Neural progenitor cell (in vitro differentiated cells): ENCODE measurements around the gene COLEC12. TPM values are rescaled to one million over a fixed set of nuclear protein-coding genes. Genes with fewer than 3 reads are reported as not detected.

Experiments used
- DNase-seq: peaks from one replicate; pipeline ENCODE4 v3.0.0-alpha.2; 2016; ENCODE audit warnings: low spot score
- H2AFZ ChIP-seq: fragments of 200-600 bp; sonication (generic); replicated peaks from 2 replicates; pipeline ENCODE4 v1.6.1; 2016; ENCODE audit warnings: antibody characterized with exemption
- H3F3A ChIP-seq: fragments of 200-600 bp; sonication (generic); 2 replicates; pipeline ENCODE4 v1.6.1; 2016; ENCODE audit warnings: antibody characterized with exemption, low read depth
- H3K27ac ChIP-seq: fragments of 200-600 bp; sonication (generic); 2 replicates; pipeline ENCODE4 v1.5.1; 2016; ENCODE audit warnings: mild to moderate bottlenecking
- H3K27me3 ChIP-seq: fragments of 200-600 bp; sonication (generic); 2 replicates; pipeline ENCODE4 v1.6.1; 2016; ENCODE audit warnings: mild to moderate bottlenecking, moderate library complexity
- H3K36me3 ChIP-seq: fragments of 200-600 bp; sonication (generic); 2 replicates; pipeline ENCODE4 v1.5.1; 2016
- H3K4me1 ChIP-seq: fragments of 200-600 bp; sonication (generic); 2 replicates; pipeline ENCODE4 v1.6.1; 2016; ENCODE audit warnings: mixed run types
- H3K4me2 ChIP-seq: fragments of 200-600 bp; sonication (generic); 2 replicates; pipeline ENCODE4 v1.6.1; 2016
- H3K4me3 ChIP-seq: fragments of 200-600 bp; sonication (generic); 2 replicates; pipeline ENCODE4 v1.5.1; 2016
- H3K79me2 ChIP-seq: fragments of 200-600 bp; sonication (generic); 2 replicates; pipeline ENCODE4 v1.6.1; 2016; ENCODE audit warnings: low read depth
- H3K9ac ChIP-seq: fragments of 200-600 bp; sonication (generic); 2 replicates; pipeline ENCODE4 v1.6.1; 2016
- H3K9me3 ChIP-seq: fragments of 200-600 bp; sonication (generic); 2 replicates; pipeline ENCODE4 v1.5.1; 2016; ENCODE audit warnings: low read depth
- H4K20me1 ChIP-seq: fragments of 200-600 bp; sonication (generic); 2 replicates; pipeline ENCODE4 v1.6.1; 2016; ENCODE audit warnings: low read depth
- H3K27ac Mint-ChIP-seq: 3 replicates; pipeline ENCODE4 v1.8.0; 2021; ENCODE audit warnings: mixed read lengths
- H3K27me3 Mint-ChIP-seq: 2 replicates; pipeline ENCODE4 v1.8.0; 2022; ENCODE audit warnings: low read depth, mild to moderate bottlenecking, inconsistent platforms, moderate library complexity, mixed read lengths; ENCODE audit not compliant: insufficient read depth
- H3K36me3 Mint-ChIP-seq: 3 replicates; pipeline ENCODE4 v1.8.0; 2021; ENCODE audit warnings: mixed read lengths
- H3K4me1 Mint-ChIP-seq: 3 replicates; pipeline ENCODE4 v1.8.0; 2021; ENCODE audit warnings: mixed read lengths
- H3K4me3 Mint-ChIP-seq: 3 replicates; pipeline ENCODE4 v1.8.0; 2021; ENCODE audit warnings: mild to moderate bottlenecking, moderate library complexity, mixed read lengths
- H3K9me3 Mint-ChIP-seq: 3 replicates; pipeline ENCODE4 v1.8.0; 2020; ENCODE audit warnings: mixed read lengths
- EZH2 ChIP-seq: fragments of 200-600 bp; sonication (generic); IDR thresholded peaks from 2 replicates; pipeline ENCODE4 v1.6.1; 2017; ENCODE audit warnings: antibody characterized with exemption, mild to moderate bottlenecking, moderate library complexity
- EZH2phosphoT487 ChIP-seq: fragments of 200-600 bp; sonication (generic); IDR thresholded peaks from 2 replicates; pipeline ENCODE4 v1.6.1; 2017; ENCODE audit warnings: antibody characterized with exemption
- total RNA-seq: library from RNA; depleted of rRNA; stranded (reverse); fragments of >200 nt; gene quantifications from 2 replicates; pipeline ENCODE4 v1.2.3, GENCODE V29; 2015; ENCODE audit warnings: low replicate concordance
- TF ChIP-seq, protein P1 (sequence below): fragments of 200-600 bp; sonication (generic); IDR thresholded peaks from 2 replicates; pipeline ENCODE4 v1.5.1; 2017; ENCODE audit warnings: antibody characterized with exemption, mild to moderate bottlenecking

COLEC12 gene
- total RNA-seq, 1 donor from 2014 or later: 2.0 TPM

DNA sequence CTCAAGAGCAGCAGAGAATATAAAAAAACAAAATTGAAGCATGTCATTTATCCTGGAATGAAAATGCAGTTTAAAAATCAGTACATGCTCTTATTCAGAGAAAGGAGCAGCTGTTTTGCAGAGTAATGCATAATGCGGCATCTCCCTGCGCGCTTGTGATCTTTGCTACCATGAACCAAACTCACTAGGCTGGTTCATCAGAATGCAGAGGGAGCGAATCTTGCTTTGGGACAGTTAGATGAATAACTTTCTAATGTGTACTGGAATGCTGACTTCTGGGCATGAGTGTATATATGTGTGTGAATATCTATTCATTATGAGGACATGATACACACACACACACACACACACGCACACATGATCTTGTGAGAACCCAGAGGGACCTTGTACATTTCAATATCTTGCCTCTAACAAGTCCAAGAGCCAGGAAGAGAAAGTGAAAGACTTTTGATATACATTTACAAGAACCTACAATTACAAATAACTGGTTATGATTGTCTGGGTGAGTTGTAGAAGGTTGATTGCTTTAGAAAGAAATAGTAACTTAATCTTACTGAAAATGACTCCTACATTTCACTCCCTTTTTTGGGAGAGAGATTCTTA, 178.5 kb downstream of the COLEC12 start:
- Histone ChIP-seq H3K36me3 (no peaks in the 10 kb centered on the region), H3K4me3 (no peak overlapping the region), H3F3A (no peaks in the 10 kb centered on the region), H3K9ac (no peak overlapping the region), H3K4me2 (no peak overlapping the region), H3K9me3 (no peaks in the 10 kb centered on the region), H3K27ac (no peak overlapping the region), H4K20me1 (no peaks in the 10 kb centered on the region), H3K79me2 (no peaks in the 10 kb centered on the region), H3K4me1 (no peaks in the 10 kb centered on the region), H2AFZ (no peak overlapping the region), H3K27me3 (no peaks in the 10 kb centered on the region)
- H3K4me3 Mint-ChIP-seq: no peak overlapping the region
- H3K27ac Mint-ChIP-seq: no peak overlapping the region
- peaks cover 4% of the 10 kb centered on the region for H3K36me3 Mint-ChIP-seq
- TF ChIP-seq, protein P1, sequence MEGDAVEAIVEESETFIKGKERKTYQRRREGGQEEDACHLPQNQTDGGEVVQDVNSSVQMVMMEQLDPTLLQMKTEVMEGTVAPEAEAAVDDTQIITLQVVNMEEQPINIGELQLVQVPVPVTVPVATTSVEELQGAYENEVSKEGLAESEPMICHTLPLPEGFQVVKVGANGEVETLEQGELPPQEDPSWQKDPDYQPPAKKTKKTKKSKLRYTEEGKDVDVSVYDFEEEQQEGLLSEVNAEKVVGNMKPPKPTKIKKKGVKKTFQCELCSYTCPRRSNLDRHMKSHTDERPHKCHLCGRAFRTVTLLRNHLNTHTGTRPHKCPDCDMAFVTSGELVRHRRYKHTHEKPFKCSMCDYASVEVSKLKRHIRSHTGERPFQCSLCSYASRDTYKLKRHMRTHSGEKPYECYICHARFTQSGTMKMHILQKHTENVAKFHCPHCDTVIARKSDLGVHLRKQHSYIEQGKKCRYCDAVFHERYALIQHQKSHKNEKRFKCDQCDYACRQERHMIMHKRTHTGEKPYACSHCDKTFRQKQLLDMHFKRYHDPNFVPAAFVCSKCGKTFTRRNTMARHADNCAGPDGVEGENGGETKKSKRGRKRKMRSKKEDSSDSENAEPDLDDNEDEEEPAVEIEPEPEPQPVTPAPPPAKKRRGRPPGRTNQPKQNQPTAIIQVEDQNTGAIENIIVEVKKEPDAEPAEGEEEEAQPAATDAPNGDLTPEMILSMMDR: no peak
- TF ChIP-seq EZH2phosphoT487 (no peak), EZH2 (no peak)
- H3K9me3 Mint-ChIP-seq: no peaks in the 10 kb centered on the region
- peaks cover 2% of the 10 kb centered on the region for H3K27me3 Mint-ChIP-seq
- DNase-seq: no peak
- H3K4me1 Mint-ChIP-seq: peaks cover 3% of the 10 kb centered on the region

DNA sequence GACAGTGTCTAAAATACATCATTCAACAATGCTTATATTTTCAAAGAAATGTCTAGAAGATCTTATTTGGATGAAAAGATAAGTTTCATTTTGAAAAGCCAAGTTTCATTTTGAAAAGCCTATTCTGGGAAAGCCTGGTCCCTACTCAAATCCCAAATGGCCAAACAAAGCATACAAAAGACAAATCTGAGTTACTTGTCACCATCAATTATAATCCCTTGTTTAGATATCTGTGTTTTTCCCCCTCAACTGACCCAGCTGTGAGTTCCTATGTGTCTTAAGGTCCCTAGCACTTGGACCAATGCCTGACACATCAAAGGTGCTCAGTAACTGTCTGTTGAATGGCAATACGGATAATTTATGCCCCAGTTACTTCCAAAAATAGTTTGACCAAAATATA, 180.3 kb downstream of the COLEC12 start:
- Histone ChIP-seq H3K36me3 (no peaks in the 10 kb centered on the region), H3K4me2 (no peak overlapping the region), H3K27ac (no peak overlapping the region)

DNA sequence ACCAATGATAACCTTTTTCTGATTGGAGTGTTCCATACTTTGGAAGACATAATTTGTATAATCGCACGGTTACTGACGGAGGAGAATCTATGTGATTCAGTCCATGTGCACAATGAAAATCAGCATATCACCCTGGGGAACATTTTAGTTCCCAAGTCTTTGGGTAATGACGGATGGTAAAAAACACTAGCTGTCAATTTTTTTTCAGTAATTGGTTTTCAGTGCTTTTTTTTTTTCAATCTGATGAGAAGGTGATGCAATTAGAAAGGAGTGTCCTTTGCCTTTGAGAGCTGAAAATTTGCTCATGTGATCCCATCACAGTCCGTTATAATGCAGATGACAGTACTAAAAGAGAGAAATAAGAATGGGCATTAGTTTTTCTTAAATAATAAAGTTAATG, 180.8 kb downstream of the COLEC12 start:
- Histone ChIP-seq H3K9ac (no peak overlapping the region), H3K4me2 (no peak overlapping the region), H4K20me1 (no peaks in the 10 kb centered on the region), H3K27ac (no peak overlapping the region), H3K27me3 (no peaks in the 10 kb centered on the region), H3K9me3 (no peaks in the 10 kb centered on the region), H3K36me3 (no peaks in the 10 kb centered on the region), H3K79me2 (no peaks in the 10 kb centered on the region), H3F3A (no peaks in the 10 kb centered on the region), H3K4me1 (peaks cover under 1% of the 10 kb centered on the region), H2AFZ (no peak overlapping the region), H3K4me3 (no peak overlapping the region)
- Mint-ChIP-seq H3K27ac (no peak overlapping the region), H3K4me3 (no peak overlapping the region), H3K9me3 (no peaks in the 10 kb centered on the region), H3K36me3 (peaks cover 4% of the 10 kb centered on the region), H3K4me1 (peaks cover 3% of the 10 kb centered on the region), H3K27me3 (peaks cover 8% of the 10 kb centered on the region)
- no peak for TF ChIP-seq EZH2phosphoT487
- TF ChIP-seq, protein P1: no peak
- TF ChIP-seq EZH2: no peak
- DNase-seq: no peak

More for the DNA sequence above, 180.3 kb downstream of the COLEC12 start:
- H3K79me2 ChIP-seq: no peaks in the 10 kb centered on the region
- H3K27me3 ChIP-seq: no peaks in the 10 kb centered on the region
- no peaks in the 10 kb centered on the region for H3F3A ChIP-seq
- H4K20me1 ChIP-seq: no peaks in the 10 kb centered on the region
- H3K27ac Mint-ChIP-seq: no peak overlapping the region
- no peaks in the 10 kb centered on the region for H3K4me1 ChIP-seq
- H3K9ac ChIP-seq: no peak overlapping the region
- peaks cover 3% of the 10 kb centered on the region for H3K4me1 Mint-ChIP-seq
- peaks cover 4% of the 10 kb centered on the region for H3K36me3 Mint-ChIP-seq
- H3K4me3 Mint-ChIP-seq: no peak overlapping the region
- DNase-seq: no peak
- TF ChIP-seq EZH2: no peak
- TF ChIP-seq, protein P1: no peak
- no peak for TF ChIP-seq EZH2phosphoT487
- H3K9me3 Mint-ChIP-seq: no peaks in the 10 kb centered on the region
- peaks cover 8% of the 10 kb centered on the region for H3K27me3 Mint-ChIP-seq
- H3K9me3 ChIP-seq: no peaks in the 10 kb centered on the region
- no peak overlapping the region for H2AFZ ChIP-seq
- H3K4me3 ChIP-seq: no peak overlapping the region
